ENCODE data around the gene RAP1GAP2.
"Not testable (repeated sequence)": the region's sequence is repeated elsewhere in the genome, so short reads cannot be mapped to it uniquely, and the experiment has no call there.

Gene RAP1GAP2

DNA sequence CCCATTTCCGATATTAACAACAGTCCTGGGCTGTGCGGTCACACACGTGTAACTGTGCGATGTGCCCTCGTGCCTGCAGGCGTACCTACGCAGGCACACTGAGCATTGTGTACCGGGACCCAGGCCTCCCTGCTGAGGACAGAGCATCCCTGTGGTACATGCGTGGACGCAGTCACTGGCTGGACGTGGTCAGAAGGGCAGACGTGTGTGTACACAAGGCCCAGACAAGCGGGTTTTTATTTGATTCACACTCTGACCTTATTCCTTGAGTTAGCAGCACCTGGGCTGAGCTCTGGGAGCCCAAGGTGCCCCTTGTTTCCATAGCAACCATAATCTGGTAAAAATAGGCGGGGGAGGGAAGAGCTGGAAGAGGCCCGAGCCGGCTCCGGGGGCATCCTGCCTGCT lies 19.5 kb downstream of the RAP1GAP2 start:
- no peak for DNase-seq

- DNase-seq = no peak
These were observed 20.4 kb downstream of the RAP1GAP2 start for GRCh38 chr17:2816688-2817087.

DNA sequence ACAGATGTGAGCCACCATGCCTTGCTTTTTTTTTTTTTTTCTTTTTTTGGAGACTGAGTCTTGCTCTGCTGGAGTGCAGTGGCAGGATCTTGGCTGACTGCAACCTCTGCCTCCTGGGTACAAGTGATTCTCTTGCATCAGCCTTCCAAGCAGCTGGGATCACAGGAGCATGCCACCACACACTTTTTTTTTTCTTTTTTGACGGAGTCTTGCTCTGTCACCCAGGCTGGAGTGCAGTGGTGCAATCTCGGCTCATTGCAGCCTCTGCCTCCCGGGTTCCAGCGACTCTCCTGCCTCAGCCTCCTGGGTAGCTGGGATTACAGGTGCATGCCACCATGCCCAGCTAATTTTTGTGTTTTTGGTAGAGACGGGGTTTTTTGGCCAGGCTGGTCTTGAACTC lies 23.1 kb downstream of the RAP1GAP2 start:
- DNase-seq = not testable (repeated sequence)

- no peak for DNase-seq
These were observed 23.8 kb downstream of the RAP1GAP2 start for GRCh38 chr17:2819921-2820501.

DNA sequence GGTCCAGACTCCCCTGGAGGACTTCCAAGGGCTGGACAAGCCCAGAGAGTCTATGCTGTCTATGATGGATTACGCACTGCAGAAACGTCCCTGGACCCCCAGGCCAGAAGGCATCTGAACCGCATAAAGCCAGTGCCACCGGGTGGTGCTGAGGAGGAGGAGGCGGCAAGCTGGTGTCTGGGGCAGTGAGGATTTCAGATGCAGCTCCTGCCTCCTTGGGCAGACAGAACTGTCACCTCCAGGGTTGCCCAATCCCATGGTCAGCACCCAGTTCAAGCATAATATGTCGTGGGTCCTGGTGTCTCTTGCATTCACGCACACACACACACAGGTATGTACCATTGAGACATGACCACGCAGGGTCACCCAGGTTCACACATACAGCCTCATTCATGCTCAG lies 25.6 kb downstream of the RAP1GAP2 start:
- DNase-seq = no peak

DNA sequence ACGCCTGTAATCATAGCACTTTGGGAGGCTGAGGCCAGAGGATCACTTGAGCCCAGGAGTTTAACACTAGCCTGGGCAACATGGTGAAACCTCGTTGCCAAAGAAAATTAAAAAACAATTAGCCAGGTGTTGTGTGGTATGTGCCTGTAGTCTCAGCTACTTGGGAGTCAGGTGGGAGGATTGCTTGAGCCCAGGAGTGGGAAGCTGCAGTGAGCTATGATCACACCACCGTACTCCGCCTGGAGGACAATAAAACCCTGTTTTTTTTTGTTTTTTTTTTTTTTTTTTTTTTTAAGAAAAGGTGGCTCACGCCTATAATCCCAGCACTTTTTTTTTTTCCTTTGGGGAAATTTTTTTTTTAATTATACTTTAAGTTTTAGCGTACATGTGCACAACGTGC lies 26.1 kb downstream of the RAP1GAP2 start:
- no peak for DNase-seq

- no peak for DNase-seq
These were observed 29.2 kb downstream of the RAP1GAP2 start for GRCh38 chr17:2825253-2825970.

DNA sequence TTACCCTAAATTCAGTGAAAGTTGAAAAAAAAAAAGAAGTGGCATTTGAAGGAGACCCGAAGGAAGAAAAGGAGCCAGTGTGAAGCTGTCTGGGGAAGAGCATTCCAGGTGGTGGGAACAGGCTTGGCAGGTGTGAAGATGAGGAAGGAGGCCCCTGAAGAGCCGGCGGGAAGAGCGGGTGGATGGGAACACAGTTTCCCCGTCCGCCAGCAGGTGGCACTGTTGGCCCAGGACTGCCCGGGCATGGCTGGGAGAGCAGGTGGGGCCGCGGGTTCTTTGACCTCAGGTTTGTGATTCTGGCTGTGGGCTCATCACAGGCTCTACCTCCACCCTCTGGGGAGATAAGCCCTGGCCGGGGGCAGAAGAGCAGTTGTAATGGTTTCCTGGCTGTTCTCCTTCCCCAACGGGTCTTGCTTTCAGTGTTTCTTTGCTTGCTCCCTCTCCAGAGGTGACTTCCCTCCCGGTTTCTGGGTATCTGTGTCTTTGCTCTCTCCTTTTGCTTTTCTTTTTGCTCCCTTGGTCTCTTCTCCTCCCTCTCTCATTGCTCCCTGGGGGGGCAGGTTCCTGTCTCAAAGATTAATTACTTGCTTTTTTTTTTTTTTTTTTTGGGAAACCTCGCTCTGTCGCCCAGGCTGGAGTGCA lies 32.3 kb downstream of the RAP1GAP2 start:
- DNase-seq = peak; percentile 76

GRCh38 chr17:2830678-2831077 lies 34.4 kb downstream of the RAP1GAP2 start:
- no peak for DNase-seq

GRCh38 chr17:2835780-2836179 lies 39.5 kb downstream of the RAP1GAP2 start:
- DNase-seq = no peak

DNA sequence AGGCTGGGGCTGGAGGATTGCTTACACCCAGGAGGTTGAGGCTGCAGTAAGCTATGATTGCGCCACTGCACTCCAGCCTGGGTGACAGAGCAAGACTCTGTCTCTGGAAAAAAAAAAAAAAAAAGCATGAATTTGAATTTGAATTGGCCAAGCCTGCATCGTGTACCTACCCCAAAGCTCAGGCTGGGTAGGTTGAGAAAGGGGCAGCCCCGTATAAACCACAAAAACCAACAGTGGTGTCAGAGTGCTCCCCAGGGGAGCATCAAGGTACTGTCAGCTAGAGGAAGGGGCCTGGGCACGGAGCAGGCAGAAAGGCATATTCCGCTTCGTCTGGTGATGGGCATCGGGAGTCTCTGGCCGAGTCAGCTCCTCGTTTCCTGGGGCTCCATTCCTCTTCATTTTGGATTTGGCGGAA lies 40.9 kb downstream of the RAP1GAP2 start:
- peak; percentile 62 for DNase-seq

GRCh38 chr17:2841606-2842005 lies 45.4 kb downstream of the RAP1GAP2 start:
- no peak for DNase-seq

DNA sequence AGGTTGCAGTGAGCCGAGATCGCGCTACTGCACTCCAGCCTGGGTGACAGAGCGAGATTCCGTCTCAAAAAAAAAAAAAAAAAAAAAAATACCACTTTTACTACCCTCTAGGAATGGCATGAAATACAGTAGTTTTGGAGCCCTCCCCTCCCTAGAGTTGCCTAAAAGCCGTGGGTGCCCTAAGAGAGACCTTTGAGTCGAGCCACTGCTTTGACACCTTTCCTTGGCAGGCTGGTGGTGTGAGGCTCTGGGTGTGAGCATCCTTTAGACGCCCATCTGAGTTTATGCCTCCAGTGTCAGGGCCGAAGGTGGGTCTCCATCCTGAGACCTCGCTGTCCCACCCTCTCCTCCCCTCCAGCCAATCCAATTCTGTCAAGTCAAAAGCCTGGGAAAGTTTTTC lies 46.2 kb downstream of the RAP1GAP2 start:
- DNase-seq = no peak

DNA sequence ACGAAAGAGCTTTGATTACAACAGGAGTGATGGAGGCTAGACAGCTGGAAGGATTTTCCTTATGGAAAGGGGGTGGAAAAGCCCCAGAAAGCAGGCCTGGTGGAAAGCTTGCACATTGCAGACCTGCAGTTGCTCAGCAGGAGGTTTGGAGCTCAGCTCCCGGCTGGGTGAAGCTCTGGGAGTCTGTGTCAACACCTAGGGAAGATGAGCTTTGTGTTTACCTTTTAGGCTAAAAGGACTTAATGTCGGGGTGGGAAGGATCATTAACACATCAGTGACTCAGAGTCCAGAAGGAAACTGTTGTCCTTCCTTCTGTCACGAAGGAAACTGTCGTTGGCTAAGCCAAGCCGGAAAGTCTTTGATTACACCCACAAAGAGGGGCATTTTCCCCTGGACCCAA lies 48.2 kb downstream of the RAP1GAP2 start:
- DNase-seq = no peak

DNA sequence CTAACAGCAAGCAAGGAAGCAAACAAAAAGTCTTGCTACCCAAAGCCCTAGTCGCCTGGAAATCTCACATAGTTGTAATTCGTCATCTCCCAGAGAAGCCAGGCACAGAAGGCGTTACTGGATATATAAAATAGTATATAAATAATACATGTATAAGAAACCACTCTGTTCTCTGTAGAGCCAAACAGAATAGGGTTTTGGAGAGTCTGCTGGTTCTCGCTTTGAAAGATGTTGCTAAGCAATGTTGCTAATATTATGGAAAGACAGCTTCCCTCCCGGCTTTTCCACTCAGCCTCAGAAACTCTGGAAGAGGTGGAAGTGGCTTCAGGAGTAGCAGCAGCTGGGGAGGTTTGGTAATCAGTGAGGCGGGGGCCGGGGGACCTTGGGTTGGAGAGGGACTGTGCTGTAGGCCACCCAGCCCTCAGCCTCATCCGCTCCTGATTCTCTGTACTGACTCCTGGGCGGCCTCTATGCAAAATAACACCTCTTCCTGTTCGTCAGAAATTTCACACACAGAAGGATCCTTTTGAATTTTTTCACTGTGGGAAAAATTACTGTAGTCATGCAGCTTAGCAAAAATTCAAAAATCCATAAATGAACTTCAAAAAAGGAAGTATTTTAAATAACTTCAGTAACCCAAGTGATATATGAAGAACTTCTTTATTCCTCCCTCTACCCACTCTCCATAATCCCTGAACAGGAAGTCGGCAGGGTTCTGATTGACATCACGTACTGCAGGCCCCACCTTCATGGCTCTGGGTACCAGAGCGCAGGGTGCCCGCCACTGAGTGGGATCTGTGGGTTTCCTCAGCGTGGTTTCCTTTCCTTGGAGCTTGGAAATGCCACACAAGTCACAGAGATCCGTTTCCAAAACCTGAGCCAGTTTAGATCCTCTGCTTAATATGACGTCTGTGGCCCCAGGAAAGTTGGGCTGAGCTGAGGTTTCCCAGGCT lies 51.4 kb downstream of the RAP1GAP2 start:
- no peak for DNase-seq

- DNase-seq = no peak
These were observed 53.1 kb downstream of the RAP1GAP2 start for GRCh38 chr17:2849327-2849670.

DNA sequence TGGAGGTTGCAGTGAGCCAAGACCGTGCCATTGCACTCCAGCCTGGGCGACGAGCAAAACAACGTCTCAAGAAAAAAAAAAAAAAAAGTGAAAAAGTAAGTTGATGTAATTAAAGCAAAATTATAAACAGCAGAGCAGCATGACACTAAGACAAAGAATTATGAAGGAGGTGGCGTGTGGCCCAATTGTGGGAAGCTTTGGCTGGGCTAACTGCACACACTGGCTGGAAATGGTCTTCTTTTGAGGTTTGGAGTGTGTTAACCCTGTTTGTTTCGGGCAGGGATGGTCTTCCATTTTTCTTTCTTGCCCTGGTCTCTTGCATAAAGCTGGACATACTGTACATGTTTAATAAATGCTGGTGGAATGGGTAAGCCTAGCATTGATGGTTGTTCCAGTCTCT lies 54.8 kb downstream of the RAP1GAP2 start:
- DNase-seq = no peak

GRCh38 chr17:2851615-2852014 lies 55.4 kb downstream of the RAP1GAP2 start:
- no peak for DNase-seq

DNA sequence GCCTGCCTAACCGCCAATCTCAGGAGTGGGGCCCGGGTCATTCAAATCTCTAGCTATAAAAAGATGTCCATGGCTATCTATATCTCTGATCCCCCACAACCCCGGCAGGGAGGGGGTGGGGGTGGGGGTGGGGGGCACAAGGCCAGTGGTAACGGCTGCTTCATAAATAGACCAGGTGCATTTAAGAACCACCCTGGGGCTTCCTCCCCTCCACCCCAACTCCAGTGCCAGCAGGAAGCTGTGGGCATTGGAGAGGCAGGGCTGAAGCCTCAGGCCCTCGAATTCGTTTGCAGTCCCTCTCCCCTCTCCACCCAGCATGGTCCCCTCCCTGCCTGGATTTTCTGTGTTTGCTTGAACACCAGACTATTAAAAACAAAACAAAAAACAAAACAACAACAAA lies 56.0 kb downstream of the RAP1GAP2 start:
- DNase-seq = no peak

GRCh38 chr17:2852729-2853282 lies 56.6 kb downstream of the RAP1GAP2 start:
- DNase-seq = no peak

DNA sequence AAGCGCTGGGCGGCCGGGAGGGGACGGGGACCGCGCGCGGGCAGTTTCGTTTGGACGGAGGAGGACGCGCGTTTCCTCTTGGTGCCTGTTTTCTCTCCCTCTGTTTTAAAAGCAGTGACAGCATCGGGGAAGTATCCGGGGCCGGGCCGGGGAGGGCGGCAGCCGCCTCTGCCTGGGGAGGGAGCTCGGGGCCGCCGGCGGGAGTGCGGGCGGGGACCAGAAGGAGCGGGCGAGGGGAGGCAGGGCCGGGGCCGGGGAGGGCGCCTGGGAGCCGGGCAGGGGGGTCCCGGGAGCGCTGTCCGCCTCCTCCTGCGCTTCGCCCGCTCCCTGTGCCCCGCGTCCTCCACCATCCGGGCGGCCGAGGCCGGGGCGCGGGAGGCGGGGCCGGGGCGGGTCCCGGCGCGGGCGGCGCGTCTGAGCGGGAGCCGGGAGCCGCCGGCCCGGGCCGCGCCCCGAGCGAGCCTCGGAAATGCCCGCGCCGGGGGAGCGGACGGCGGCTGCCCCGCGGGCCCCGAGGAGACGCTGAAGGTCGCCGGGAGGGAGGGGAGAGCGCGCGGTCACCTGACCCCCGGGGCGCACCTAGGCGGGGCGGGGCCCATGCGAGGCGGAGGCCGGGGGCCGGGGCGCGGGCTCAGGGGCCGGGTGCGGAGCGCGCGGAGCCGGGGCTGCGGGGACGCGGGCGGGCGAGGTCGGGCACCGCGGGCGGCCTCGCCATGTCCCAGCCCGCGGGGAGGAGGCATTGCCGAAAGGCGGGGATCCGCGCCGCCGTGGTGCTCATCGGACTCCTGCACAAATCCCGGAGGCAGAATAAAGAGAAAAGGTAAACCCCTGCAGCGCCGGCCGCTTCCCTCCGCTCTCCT lies 57.3 kb downstream of the RAP1GAP2 start:
- DNase-seq = peak; percentile 46

Data from CD4-positive, alpha-beta T cell treated with Interleukin-21 for 1 hour (primary cell).